Measurements from ENCODE around the gene GNAT1.
A peak's percentile ranks its signal among the peaks of the same experiment; 100 is the strongest.
"Not testable (repeated sequence)": the region's sequence is repeated elsewhere in the genome, so short reads cannot be mapped to it uniquely, and the experiment has no call there.

The GNAT1 gene

DNA sequence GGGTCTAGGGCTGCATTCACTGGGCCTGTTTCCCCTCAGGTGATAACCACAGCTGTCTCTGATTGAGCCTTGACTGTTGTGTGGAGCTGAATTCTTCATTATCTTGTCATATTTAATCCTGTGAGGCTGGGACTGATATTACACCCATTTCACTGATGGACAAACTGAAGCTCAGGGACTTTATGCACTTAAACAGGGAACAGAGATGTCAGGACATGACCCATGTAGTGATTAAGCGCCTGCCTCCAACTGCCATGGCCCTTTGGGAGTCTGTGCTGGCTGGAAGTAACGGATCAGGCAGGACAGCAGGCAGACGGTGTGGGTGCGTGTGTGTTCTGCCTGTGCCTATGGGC, 52.1 kb downstream of the GNAT1 start:
- DNase-seq: no peak

GRCh38 chr3:50244813-50245212, 53.4 kb downstream of the GNAT1 start:
- not testable (repeated sequence) for DNase-seq

- DNase-seq: no peak
Observed at GRCh38 chr3:50245251-50245745, 53.9 kb downstream of the GNAT1 start.

DNA sequence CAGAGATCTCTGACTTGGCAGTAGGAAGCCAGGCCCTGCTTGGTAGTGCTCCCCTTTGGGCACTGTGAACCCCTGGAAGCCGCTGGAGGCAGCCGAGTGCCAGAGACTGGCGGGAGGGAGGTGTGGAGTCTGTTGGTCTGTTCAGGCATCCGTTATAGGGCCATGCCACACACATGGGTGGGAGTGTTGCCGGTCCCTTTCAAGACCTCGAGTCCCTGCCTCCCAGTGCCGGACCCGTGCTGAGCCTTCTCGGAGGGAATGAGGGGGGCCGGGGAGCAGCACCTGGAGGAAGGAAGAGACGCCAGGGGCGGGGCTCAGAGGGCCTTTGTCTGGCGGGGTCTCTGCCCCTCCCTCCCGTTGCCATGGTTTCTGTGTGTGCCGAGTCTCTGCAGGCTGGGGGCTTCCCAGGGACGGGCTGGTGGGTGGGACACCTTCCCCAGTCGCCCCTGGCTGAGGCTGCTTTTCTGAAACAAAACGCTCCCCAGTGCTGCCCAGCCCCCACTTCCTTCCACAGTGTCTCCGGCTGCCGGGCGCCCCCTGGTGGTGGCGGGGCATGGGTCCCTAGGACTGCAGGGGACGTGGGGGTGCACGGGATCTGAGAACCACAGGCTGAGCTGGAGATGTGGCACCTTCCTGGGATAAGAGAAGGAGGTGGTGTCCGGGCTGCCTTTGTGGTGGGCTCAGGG, 54.6 kb downstream of the GNAT1 start:
- peak; percentile 76 for DNase-seq

DNA sequence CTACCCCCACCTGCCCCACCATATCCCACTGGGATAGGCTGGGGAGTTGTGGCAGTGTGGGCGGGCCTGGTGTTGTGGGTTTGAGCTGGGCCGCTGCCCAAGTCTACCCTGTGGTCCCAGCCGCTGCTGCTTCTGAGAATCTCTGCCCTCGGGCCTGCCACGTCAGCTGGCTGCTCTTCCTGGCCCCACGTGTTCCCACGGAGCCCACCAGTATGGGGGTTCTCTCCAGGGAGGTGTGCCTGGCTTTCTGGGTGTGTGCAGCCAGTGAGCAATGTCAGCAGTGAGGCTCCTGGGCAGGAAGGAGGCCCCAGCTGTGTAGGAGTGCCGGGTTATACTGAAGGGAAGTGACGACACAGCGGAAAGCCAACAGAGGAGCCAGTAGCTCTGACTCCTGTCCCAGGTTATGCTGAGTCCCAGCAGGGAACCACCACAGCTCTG, 55.1 kb downstream of the GNAT1 start:
- peak; percentile 18 for DNase-seq
